ENCODE results near the gene KRTAP5-6.
"Not testable (repeated sequence)": the region's sequence is repeated elsewhere in the genome, so short reads cannot be mapped to it uniquely, and the experiment has no call there.

Gene KRTAP5-6

GRCh38 chr11:1683904-1684572 lies 13.0 kb upstream of the KRTAP5-6 start:
- DNase-seq, result not testable (repeated sequence)

- DNase-seq, result not testable (repeated sequence)
Observed at GRCh38 chr11:1684886-1685874, 11.8 kb upstream of the KRTAP5-6 start.

- not testable (repeated sequence) for DNase-seq
Observed at GRCh38 chr11:1686220-1686619, 10.8 kb upstream of the KRTAP5-6 start.

- DNase-seq, result not testable (repeated sequence)
Observed at GRCh38 chr11:1688336-1688947, 8.6 kb upstream of the KRTAP5-6 start.

- not testable (repeated sequence) for DNase-seq
Observed at GRCh38 chr11:1689250-1690166, 7.5 kb upstream of the KRTAP5-6 start.

GRCh38 chr11:1690167-1691025 lies 6.6 kb upstream of the KRTAP5-6 start:
- DNase-seq, result no peak

GRCh38 chr11:1691026-1691877 lies 5.7 kb upstream of the KRTAP5-6 start:
- DNase-seq, result peak; percentile 28

GRCh38 chr11:1691878-1692707 lies 4.9 kb upstream of the KRTAP5-6 start:
- no peak for DNase-seq

GRCh38 chr11:1692708-1693326 lies 4.2 kb upstream of the KRTAP5-6 start:
- DNase-seq, result no peak

GRCh38 chr11:1693327-1694063 lies 3.5 kb upstream of the KRTAP5-6 start:
- peak; percentile 62 for DNase-seq

- DNase-seq, result peak; percentile 81
Observed at GRCh38 chr11:1694064-1694845, 2.7 kb upstream of the KRTAP5-6 start.

GRCh38 chr11:1694846-1695547 lies 2.0 kb upstream of the KRTAP5-6 start:
- DNase-seq, result no peak

- no peak for DNase-seq
Observed at GRCh38 chr11:1695548-1696108, 1.4 kb upstream of the KRTAP5-6 start.

- DNase-seq, result peak; percentile 27
Observed at GRCh38 chr11:1699771-1700170, 2.8 kb downstream of the KRTAP5-6 start.

GRCh38 chr11:1701091-1701807 lies 4.3 kb downstream of the KRTAP5-6 start:
- no peak for DNase-seq

GRCh38 chr11:1702506-1702905 lies 5.5 kb downstream of the KRTAP5-6 start:
- DNase-seq, result no peak
